Neutrophil (primary cell): ENCODE results near the gene LY6G6C.

Source experiments
- H3K27ac ChIP-seq: fragments of 200-600 bp; sonication (generic); 2 replicates; pipeline ENCODE4 v1.5.1; 2016; ENCODE audit warnings: mild to moderate bottlenecking, moderate library complexity
- H3K27me3 ChIP-seq: fragments of 200-600 bp; sonication (generic); 2 replicates; pipeline ENCODE4 v1.6.0; 2016; ENCODE audit warnings: mild to moderate bottlenecking
- H3K36me3 ChIP-seq: fragments of 200-600 bp; sonication (generic); 2 replicates; pipeline ENCODE4 v1.5.1; 2017
- H3K4me1 ChIP-seq, 2 experiments: fragments of 200-600 bp in 1 of 2; sonication (generic) in 1 of 2; 1 replicate in 1 of 2; 2 replicates in 1 of 2; pipeline versions ENCODE4 v1.5.1 to v1.6.1; 2013 to 2016; ENCODE audit warnings: low read depth in 1 of 2, low read length in 1 of 2, mild to moderate bottlenecking in 1 of 2, moderate library complexity in 1 of 2; ENCODE audit not compliant: control insufficient read depth in 1 of 2, insufficient read depth in 1 of 2
- H3K4me3 ChIP-seq, 2 experiments: fragments of 200-600 bp in 1 of 2; sonication (generic) in 1 of 2; 1 replicate in 1 of 2; 2 replicates in 1 of 2; pipeline ENCODE4 v1.5.1; 2013 to 2016; ENCODE audit warnings: low read depth in 1 of 2, low read length in 1 of 2, mild to moderate bottlenecking in 1 of 2, moderate library complexity in 1 of 2
- H3K9me3 ChIP-seq: fragments of 200-600 bp; sonication (generic); 2 replicates; pipeline ENCODE4 v1.5.1; 2016
- CTCF ChIP-seq: fragments of 200-600 bp; sonication (generic); IDR thresholded peaks from 2 replicates; pipeline ENCODE4 v1.5.1; 2016; ENCODE audit warnings: antibody characterized with exemption

LY6G6C gene

DNA sequence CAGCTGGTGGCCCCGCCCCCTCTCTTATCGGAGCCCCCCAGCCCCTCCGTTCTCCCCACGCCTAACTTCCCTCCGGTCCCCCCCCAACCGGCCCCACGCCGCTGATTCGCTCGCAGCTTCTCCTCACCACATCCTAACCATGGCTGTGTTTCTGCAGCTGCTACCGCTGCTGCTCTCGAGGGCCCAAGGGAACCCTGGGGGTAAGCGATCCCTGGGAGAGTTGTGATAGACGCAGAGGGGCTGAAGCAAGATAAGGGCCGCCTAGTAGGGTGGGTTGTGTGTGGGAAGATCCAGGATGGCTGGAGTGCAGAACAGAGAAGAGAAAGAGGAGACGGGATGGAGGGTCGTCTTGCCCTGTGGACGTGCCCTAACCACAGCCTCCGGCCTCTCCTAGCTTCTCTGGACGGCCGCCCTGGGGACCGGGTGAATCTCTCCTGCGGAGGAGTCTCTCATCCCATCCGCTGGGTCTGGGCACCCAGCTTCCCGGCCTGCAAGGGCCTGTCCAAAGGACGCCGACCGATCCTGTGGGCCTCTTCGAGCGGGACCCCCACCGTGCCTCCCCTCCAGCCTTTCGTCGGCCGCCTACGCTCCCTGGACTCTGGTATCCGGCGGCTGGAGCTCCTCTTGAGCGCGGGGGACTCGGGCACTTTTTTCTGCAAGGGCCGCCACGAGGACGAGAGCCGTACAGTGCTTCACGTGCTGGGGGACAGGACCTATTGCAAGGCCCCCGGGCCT lies 1.9 kb upstream of the LY6G6C start, which contains the start of gene MPIG6B:
MPIG6B (plus strand) TSS at position 129 of the 735 bp plus-strand sequence; CDS start at position 140, 11 bp downstream.
- Histone ChIP-seq H3K27ac (no peak within 1 kb of the TSS), H3K27me3 (peaks cover 12% of the 10 kb centered on the region), H3K4me1 (peaks cover 28 to 29% of the 10 kb centered on the region in 2 experiments), H3K9me3 (no peaks in the 10 kb centered on the region), H3K4me3 (no peak within 1 kb of the TSS), H3K36me3 (peaks cover 20% of the 10 kb centered on the region)
- TF ChIP-seq CTCF, result no peak

DNA sequence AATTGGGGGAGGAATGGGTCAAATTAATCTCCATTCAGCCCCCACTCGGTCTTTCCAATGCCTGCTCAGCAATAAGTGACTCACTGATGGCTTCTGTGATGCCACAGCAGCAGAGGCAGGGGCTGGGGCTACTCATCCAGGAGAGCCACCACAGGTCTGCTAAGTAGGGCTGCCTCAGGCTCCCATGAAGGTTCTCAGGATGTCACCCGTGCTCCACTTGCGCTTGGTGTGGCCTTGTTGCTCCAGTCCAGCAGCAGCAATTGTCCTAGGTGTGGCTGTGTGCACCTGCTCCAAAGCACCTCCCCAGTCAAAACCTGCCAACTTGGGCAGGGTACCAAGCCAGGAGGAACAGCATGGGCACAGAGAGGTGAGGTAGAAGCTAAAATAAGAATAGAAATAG lies 627 bp upstream of the LY6G6C start:
- no peak for TF ChIP-seq CTCF
- peaks cover 12% of the 10 kb centered on the region for H3K27me3 ChIP-seq
- H3K9me3 ChIP-seq, result no peaks in the 10 kb centered on the region
- H3K4me3 ChIP-seq, result no peak overlapping the region
- no peak overlapping the region for H3K27ac ChIP-seq
- peaks cover 16 to 17% of the 10 kb centered on the region in 2 experiments for H3K4me1 ChIP-seq
- H3K36me3 ChIP-seq, result peaks cover 18% of the 10 kb centered on the region

DNA sequence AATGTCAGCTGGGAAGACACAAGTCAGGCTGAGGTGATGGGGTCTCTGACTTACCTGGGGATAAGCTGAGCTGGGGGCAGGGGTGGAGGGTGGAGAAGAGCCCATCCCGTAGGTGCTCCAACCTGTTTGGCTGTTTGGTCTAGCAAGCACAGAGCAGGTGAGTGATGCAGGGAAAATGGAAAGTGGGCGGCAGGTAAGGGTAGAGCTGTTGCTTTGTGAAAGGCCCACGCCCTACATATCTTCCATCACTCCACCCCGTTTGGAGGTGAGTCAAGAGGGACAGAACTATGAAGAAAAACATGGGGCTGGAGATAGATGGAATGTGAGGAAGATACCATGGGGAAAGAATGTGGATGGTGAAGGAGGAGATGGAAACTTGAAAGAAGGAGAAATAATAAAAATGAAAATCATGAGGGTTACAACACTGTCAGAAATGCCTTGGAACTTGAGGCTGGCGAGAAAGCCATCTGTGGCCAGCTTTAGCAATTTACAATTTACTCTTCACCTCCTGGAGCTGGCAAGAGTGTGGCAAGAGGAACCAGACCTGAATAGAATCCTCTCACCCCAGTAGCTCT lies 1.3 kb downstream of the LY6G6C start:
- H3K9me3 ChIP-seq, result no peaks in the 10 kb centered on the region
- no peak for TF ChIP-seq CTCF
- peaks cover 5% of the 10 kb centered on the region for H3K36me3 ChIP-seq
- H3K27ac ChIP-seq, result no peak overlapping the region
- peaks cover 12% of the 10 kb centered on the region for H3K27me3 ChIP-seq
- H3K4me1 ChIP-seq, result no peaks in the 10 kb centered on the region
- no peak overlapping the region for H3K4me3 ChIP-seq

GRCh38 chr6:31719001-31719400 lies 2.5 kb downstream of the LY6G6C start:
- Histone ChIP-seq H3K36me3 (peaks cover 2% of the 10 kb centered on the region), H3K9me3 (no peaks in the 10 kb centered on the region), H3K27ac (no peak overlapping the region), H3K4me1 (no peaks in the 10 kb centered on the region), H3K4me3 (no peak overlapping the region), H3K27me3 (peaks cover 12% of the 10 kb centered on the region)
- TF ChIP-seq CTCF, result no peak

- no peak overlapping the region for H3K27ac ChIP-seq
- no peak overlapping the region for H3K4me3 ChIP-seq
- H3K36me3 ChIP-seq, result no peaks in the 10 kb centered on the region
- no peaks in the 10 kb centered on the region for H3K9me3 ChIP-seq
- peaks cover 5% of the 10 kb centered on the region for H3K27me3 ChIP-seq
- H3K4me1 ChIP-seq, result no peaks in the 10 kb centered on the region
- TF ChIP-seq CTCF, result no peak
Measured at GRCh38 chr6:31718265-31718664, 3.3 kb downstream of the LY6G6C start.
